Left lung (tissue), 10 donors: ENCODE measurements around the gene CMTM8. TPM values are rescaled to one million over a fixed set of nuclear protein-coding genes. Genes with fewer than 3 reads are reported as not detected.

Experiments
- ATAC-seq: fragments of 200-7000 bp; cut with Tn5 transposase; one replicate; pipeline ENCODE4 v1.9.1; 2020; ENCODE audit warnings: moderate library complexity
- DNase-seq, 4 donors: peaks; one replicate each; pipeline ENCODE4 v3.0.0-alpha.2; 2013 to 2020
- H3K27ac ChIP-seq, 2 donors: fragments of 200-600 bp; sonication (generic) in 1 of 2; one replicate each; pipeline versions ENCODE4 v1.5.0 to v1.8.0; 2020 to 2021
- H3K27me3 ChIP-seq, 2 donors: fragments of 200-600 bp; sonication (generic) in 1 of 2; one replicate each; pipeline versions ENCODE4 v1.5.0 to v1.8.0; 2020 to 2021
- H3K36me3 ChIP-seq, 2 donors: fragments of 200-600 bp; sonication (generic) in 1 of 2; one replicate each; pipeline versions ENCODE4 v1.5.0 to v1.8.0; 2020 to 2021
- H3K4me1 ChIP-seq, 2 donors: fragments of 200-600 bp; one replicate each; pipeline ENCODE4 v1.8.0; 2021
- H3K4me3 ChIP-seq, 2 donors: fragments of 200-600 bp; sonication (generic) in 1 of 2; one replicate each; pipeline versions ENCODE4 v1.5.0 to v1.8.0; 2020 to 2021; ENCODE audit warnings: mild to moderate bottlenecking in 1 of 2
- H3K9me3 ChIP-seq, 2 donors: fragments of 200-600 bp; sonication (generic) in 1 of 2; one replicate each; pipeline versions ENCODE4 v1.5.0 to v1.8.0; 2020 to 2021
- CTCF ChIP-seq, 2 donors: fragments of 200-600 bp; sonication (generic) in 1 of 2; IDR thresholded peaks; one replicate each; pipeline versions ENCODE4 v1.5.0 to v1.8.0; 2021; ENCODE audit warnings: antibody characterized with exemption in 2 of 2
- intact Hi-C, 2 donors: fragments of 100-400 bp; cut with DNase I; formaldehyde crosslinking; loops; one replicate each; pipeline versions ENCODE4 v1.11.2 to v1.14.2; 2022
- polyA plus RNA-seq, 6 donors: library from polyadenylated mRNA; unstranded; fragments of 120-200 nt; gene quantifications; one replicate each; pipeline ENCODE4 v1.2.1, GENCODE V29; 2013; ENCODE audit not compliant: insufficient read length in 6 of 6
- total RNA-seq, 2 donors: library from RNA; stranded (reverse); fragmentation: NEBNext Ultra II Directional; extraction: Animal tissue kit (Norgen Biotek cat#: 25700); gene quantifications; one replicate each; pipeline ENCODE4 v1.2.1, GENCODE V29; 2021
- donor health status: DM: no; HTN: yes; CAD: no.
- donor health status: DM: no; HTN: no; CAD: no.

Gene CMTM8
- total and polyA plus RNA-seq, 8 donors = 12.0 to 20.0 (median 12.6) TPM

GRCh38 chr3:32410367-32411246 lies 172.1 kb downstream of the CMTM8 start:
- H3K27me3 ChIP-seq = no peaks in the 10 kb centered on the region
- H3K27ac ChIP-seq = peak overlapping the region; percentile 36 to 86
- no peak overlapping the region for H3K4me3 ChIP-seq
- no peaks in the 10 kb centered on the region for H3K36me3 ChIP-seq
- no peaks in the 10 kb centered on the region for H3K9me3 ChIP-seq
- no peak for TF ChIP-seq CTCF (IDR thresholded peaks at IDR 0.05)
- ATAC-seq (peak; percentile 61), DNase-seq (no peak)
- H3K4me1 ChIP-seq = peaks cover 27 to 78% of the 10 kb centered on the region in 2 donors
- intact Hi-C loops = no loop called here

- no peak for TF ChIP-seq CTCF (IDR thresholded peaks at IDR 0.05)
- H3K36me3 ChIP-seq = no peaks in the 10 kb centered on the region
- H3K4me1 ChIP-seq = peaks cover 19 to 74% of the 10 kb centered on the region in 2 donors
- H3K27ac ChIP-seq = no peak overlapping the region
- no peaks in the 10 kb centered on the region for H3K9me3 ChIP-seq
- intact Hi-C loops = no loop called here
- no peaks in the 10 kb centered on the region for H3K27me3 ChIP-seq
- DNase-seq = no peak
- no peak for ATAC-seq
- H3K4me3 ChIP-seq = no peak overlapping the region
These were observed 173.0 kb downstream of the CMTM8 start for GRCh38 chr3:32411442-32411841.

GRCh38 chr3:32412887-32413286 lies 174.4 kb downstream of the CMTM8 start:
- H3K27ac ChIP-seq = no peak overlapping the region
- peaks cover 15 to 59% of the 10 kb centered on the region in 2 donors for H3K4me1 ChIP-seq
- DNase-seq (no peak), ATAC-seq (no peak)
- intact Hi-C loops = no loop called here
- no peaks in the 10 kb centered on the region for H3K9me3 ChIP-seq
- H3K36me3 ChIP-seq = no peaks in the 10 kb centered on the region
- H3K4me3 ChIP-seq = no peak overlapping the region
- no peak for TF ChIP-seq CTCF (IDR thresholded peaks at IDR 0.05)
- no peaks in the 10 kb centered on the region for H3K27me3 ChIP-seq

GRCh38 chr3:32413845-32414521 lies 175.5 kb downstream of the CMTM8 start:
- no peaks in the 10 kb centered on the region for H3K27me3 ChIP-seq
- H3K9me3 ChIP-seq = no peaks in the 10 kb centered on the region
- peak overlapping the region; percentile 49 to 75 for H3K27ac ChIP-seq
- ATAC-seq (no peak), DNase-seq (no peak)
- no peak for TF ChIP-seq CTCF (IDR thresholded peaks at IDR 0.05)
- H3K4me3 ChIP-seq = no peak overlapping the region
- no peaks in the 10 kb centered on the region for H3K36me3 ChIP-seq
- peaks cover 15 to 54% of the 10 kb centered on the region in 2 donors for H3K4me1 ChIP-seq
- intact Hi-C loops = no loop called here

GRCh38 chr3:32414522-32415202 lies 176.2 kb downstream of the CMTM8 start:
- peak overlapping the region; percentile 49 to 75 for H3K27ac ChIP-seq

More at GRCh38 chr3:32414522-32415202, 176.2 kb downstream of the CMTM8 start:
- Histone ChIP-seq H3K4me3 (no peak overlapping the region), H3K27me3 (no peaks in the 10 kb centered on the region), H3K9me3 (no peaks in the 10 kb centered on the region), H3K4me1 (peaks cover 15 to 54% of the 10 kb centered on the region in 2 donors), H3K36me3 (no peaks in the 10 kb centered on the region)
- intact Hi-C loops = no loop called here
- DNase-seq = peak in 1 of 4 donors; percentile 67
- no peak for TF ChIP-seq CTCF (IDR thresholded peaks at IDR 0.05)
- ATAC-seq = peak; percentile 83
